H9 (cell line): ENCODE results near the gene ZG16. TPM values are rescaled to one million over a fixed set of nuclear protein-coding genes. Genes with fewer than 3 reads are reported as not detected.
"Not testable (repeated sequence)": the region's sequence is repeated elsewhere in the genome, so short reads cannot be mapped to it uniquely, and the experiment has no call there.

Source experiments
- DNase-seq: peaks from one replicate; pipeline ENCODE4 v3.0.0-alpha.2; 2017
- H2AFZ ChIP-seq: one replicate; pipeline ENCODE4 v1.6.1; 2013; ENCODE audit warnings: mild to moderate bottlenecking, low read length, control low read depth, moderate library complexity
- H2AK5ac ChIP-seq: 2 replicates; pipeline ENCODE4 v1.6.1; 2013; ENCODE audit warnings: low read length, control low read depth, mixed read lengths; ENCODE audit not compliant: insufficient read length
- H2BK120ac ChIP-seq: one replicate; pipeline ENCODE4 v1.6.1; 2013; ENCODE audit warnings: low read depth, mild to moderate bottlenecking, low read length, control low read depth, inconsistent platforms; ENCODE audit not compliant: poor library complexity, severe bottlenecking
- H2BK12ac ChIP-seq: 2 replicates; pipeline ENCODE4 v1.6.1; 2013; ENCODE audit warnings: low read length, control low read depth, mixed read lengths, low read depth; ENCODE audit not compliant: insufficient read length
- H2BK15ac ChIP-seq: 2 replicates; pipeline ENCODE4 v1.6.1; 2013; ENCODE audit warnings: low read depth, low read length, control low read depth
- H2BK20ac ChIP-seq: one replicate; pipeline ENCODE4 v1.6.1; 2013; ENCODE audit warnings: low read depth, mild to moderate bottlenecking, low read length, control low read depth, inconsistent platforms; ENCODE audit not compliant: poor library complexity, severe bottlenecking
- H2BK5ac ChIP-seq: 2 replicates; pipeline ENCODE4 v1.6.1; 2013; ENCODE audit warnings: low read length, control low read depth, mixed read lengths; ENCODE audit not compliant: insufficient read length
- H3K14ac ChIP-seq: 2 replicates; pipeline ENCODE4 v1.6.1; 2013; ENCODE audit warnings: low read length, control low read depth; ENCODE audit not compliant: insufficient read depth
- H3K18ac ChIP-seq: 2 replicates; pipeline ENCODE4 v1.6.1; 2013; ENCODE audit warnings: low read depth, mild to moderate bottlenecking, mixed read lengths, low read length, control low read depth; ENCODE audit not compliant: insufficient read length
- H3K23ac ChIP-seq: 2 replicates; pipeline ENCODE4 v1.6.1; 2013; ENCODE audit warnings: low read length, control low read depth, mixed read lengths, low read depth; ENCODE audit not compliant: insufficient read length
- H3K23me2 ChIP-seq: 2 replicates; pipeline ENCODE4 v1.6.1; 2013; ENCODE audit warnings: low read depth, mild to moderate bottlenecking, mixed read lengths, low read length, control low read depth; ENCODE audit not compliant: insufficient read length, poor library complexity, severe bottlenecking
- H3K27ac ChIP-seq: 2 replicates; pipeline ENCODE4 v1.5.1; 2013; ENCODE audit warnings: low read length, control low read depth, mixed read lengths, low read depth; ENCODE audit not compliant: insufficient read length
- H3K27me3 ChIP-seq: 2 replicates; pipeline ENCODE4 v1.6.1; 2013; ENCODE audit warnings: low read length, control low read depth, inconsistent platforms; ENCODE audit not compliant: insufficient read depth
- H3K4ac ChIP-seq: 2 replicates; pipeline ENCODE4 v1.6.1; 2013; ENCODE audit warnings: low read depth, mild to moderate bottlenecking, control low read depth, inconsistent platforms, low read length, moderate library complexity
- H3K4me1 ChIP-seq: 2 replicates; pipeline ENCODE4 v1.6.1; 2013; ENCODE audit warnings: low read length, control low read depth, inconsistent platforms; ENCODE audit not compliant: insufficient read depth
- H3K4me2 ChIP-seq: 2 replicates; pipeline ENCODE4 v1.6.1; 2013; ENCODE audit warnings: low read length, control low read depth, mixed read lengths; ENCODE audit not compliant: insufficient read length, insufficient read depth
- H3K56ac ChIP-seq: 2 replicates; pipeline ENCODE4 v1.6.1; 2013; ENCODE audit warnings: low read depth, mild to moderate bottlenecking, mixed read lengths, low read length, control low read depth; ENCODE audit not compliant: insufficient read length
- H3K79me1 ChIP-seq: 2 replicates; pipeline ENCODE4 v1.6.1; 2013; ENCODE audit warnings: low read depth, mild to moderate bottlenecking, moderate library complexity, low read length, control low read depth, inconsistent platforms; ENCODE audit not compliant: insufficient read depth, poor library complexity, severe bottlenecking
- H3K79me2 ChIP-seq: 2 replicates; pipeline ENCODE4 v1.6.1; 2013; ENCODE audit warnings: low read length, control low read depth, inconsistent platforms; ENCODE audit not compliant: insufficient read depth
- H3K9ac ChIP-seq: 2 replicates; pipeline ENCODE4 v1.6.1; 2013; ENCODE audit warnings: low read length, control low read depth, mixed read lengths; ENCODE audit not compliant: insufficient read length; ENCODE audit errors: extremely low read depth
- H3K9me3 ChIP-seq: one replicate; pipeline ENCODE4 v1.6.1; 2013; ENCODE audit warnings: low read depth, low read length, inconsistent platforms; ENCODE audit not compliant: control insufficient read depth
- H3T11ph ChIP-seq: one replicate; pipeline ENCODE4 v1.6.1; 2013; ENCODE audit warnings: mild to moderate bottlenecking, low read length, control low read depth, inconsistent platforms
- H4K20me1 ChIP-seq: one replicate; pipeline ENCODE4 v1.6.1; 2013; ENCODE audit not compliant: control insufficient read depth, insufficient read length, insufficient read depth
- H4K5ac ChIP-seq: 2 replicates; pipeline ENCODE4 v1.6.1; 2013; ENCODE audit warnings: low read depth, mild to moderate bottlenecking, mixed read lengths, low read length, control low read depth; ENCODE audit not compliant: insufficient read length
- H4K8ac ChIP-seq: replicated peaks from 2 replicates; pipeline ENCODE4 v1.6.1; 2013; ENCODE audit warnings: low read length, control low read depth, mixed read lengths, low read depth; ENCODE audit not compliant: insufficient read length
- H4K91ac ChIP-seq: 2 replicates; pipeline ENCODE4 v1.6.1; 2013; ENCODE audit warnings: low read depth, mild to moderate bottlenecking, moderate library complexity, mixed read lengths, low read length, control low read depth; ENCODE audit not compliant: insufficient read length
- H3K27ac Mint-ChIP-seq, 3 experiments: 2 replicates in 2 of 3; 3 replicates in 1 of 3; pipeline ENCODE4 v1.8.0; 2020 to 2021; ENCODE audit warnings: mixed read lengths in 3 of 3, mild to moderate bottlenecking in 1 of 3, moderate library complexity in 1 of 3
- H3K27me3 Mint-ChIP-seq: 2 replicates; pipeline ENCODE4 v1.8.0; 2021; ENCODE audit warnings: low read depth, mild to moderate bottlenecking, moderate library complexity, mixed read lengths
- H3K36me3 Mint-ChIP-seq, 3 experiments: 2 replicates in 2 of 3; 3 replicates in 1 of 3; pipeline ENCODE4 v1.8.0; 2020 to 2021; ENCODE audit warnings: low read depth in 3 of 3, mixed read lengths in 3 of 3; ENCODE audit not compliant: insufficient read depth in 1 of 3
- H3K4me1 Mint-ChIP-seq, 2 experiments: 2 replicates each; pipeline ENCODE4 v1.8.0; 2020; ENCODE audit warnings: mixed read lengths in 2 of 2
- H3K4me3 Mint-ChIP-seq, 2 experiments: 2 replicates in 1 of 2; 3 replicates in 1 of 2; pipeline ENCODE4 v1.8.0; 2020 to 2021; ENCODE audit warnings: mild to moderate bottlenecking in 2 of 2, mixed read lengths in 2 of 2, moderate library complexity in 1 of 2
- H3K9me3 Mint-ChIP-seq, 2 experiments: 2 replicates in 1 of 2; 3 replicates in 1 of 2; pipeline ENCODE4 v1.8.0; 2020; ENCODE audit warnings: mild to moderate bottlenecking in 2 of 2, mixed read lengths in 2 of 2, moderate library complexity in 1 of 2
- CTCF ChIP-seq: fragments of 200-600 bp; sonication (generic); conservative IDR thresholded peaks from 3 replicates; pipeline ENCODE4 v1.8.0; 2021; ENCODE audit warnings: antibody characterized with exemption, mild to moderate bottlenecking
- WGBS: extraction: QIAGEN DNeasy Blood & Tissue Kit; methylation state at CpG from one replicate; pipeline ENCODE4 v1.1.7; 2013; ENCODE audit warnings: missing lambda C conversion rate, low lambda C conversion rate, mixed read lengths; ENCODE audit not compliant: insufficient read length; ENCODE audit errors: extremely low coverage; 5-methylcytosine and 5-hydroxymethylcytosine counted together
- total RNA-seq: library from RNA; stranded (reverse); gene quantifications from 2 replicates; pipeline ENCODE4 v1.2.1, GENCODE V29; 2021

ZG16 gene
- total RNA-seq, 1 experiment from 2014 or later, result not detected

- H2BK120ac ChIP-seq, result no peak overlapping the region
- no peak overlapping the region for H3K4ac ChIP-seq
- Mint-ChIP-seq H3K27ac (peak overlapping the region in 1 of 3 experiments; percentile 42; a peak in 1 of 7 replicates), H3K9me3 (peaks cover 0 to 2% of the 10 kb centered on the region in 2 experiments; a peak in 3 of 5 replicates), H3K27me3 (peaks cover 33% of the 10 kb centered on the region), H3K4me3 (peak overlapping the region; percentile 42 to 43), H3K36me3 (peaks cover 0 to 1% (median 0%) of the 10 kb centered on the region in 3 experiments; a peak in 1 of 7 replicates), H3K4me1 (peaks cover 24 to 25% of the 10 kb centered on the region in 2 experiments)
- H3K18ac ChIP-seq, result no peak overlapping the region
- no CpG with 5 or more reads among the region's 38 CpGs for WGBS
- peak; percentile 95 for TF ChIP-seq CTCF
- no peak overlapping the region for H3K27ac ChIP-seq
- no peak overlapping the region for H3K56ac ChIP-seq
- H3K4me2 ChIP-seq, result peak overlapping the region; percentile 44
- no peaks in the 10 kb centered on the region for H4K20me1 ChIP-seq
- DNase-seq, result peak; percentile 92
- H4K91ac ChIP-seq, result no peak overlapping the region
- no peak overlapping the region for H2BK15ac ChIP-seq
- H2BK12ac ChIP-seq, result no peak overlapping the region
- no peaks in the 10 kb centered on the region for H3K79me2 ChIP-seq
- H4K5ac ChIP-seq, result no peak overlapping the region
- no peaks in the 10 kb centered on the region for H3K79me1 ChIP-seq
- H3K14ac ChIP-seq, result no peak overlapping the region
- H2BK5ac ChIP-seq, result no peak overlapping the region
- peaks cover 2% of the 10 kb centered on the region for H3K23me2 ChIP-seq
- H3K9ac ChIP-seq, result no peak overlapping the region
- H3K23ac ChIP-seq, result no peak overlapping the region
- H3T11ph ChIP-seq, result no peak overlapping the region
- no peak overlapping the region for H2AFZ ChIP-seq
- no peak overlapping the region for H2BK20ac ChIP-seq
- no peaks in the 10 kb centered on the region; the same call in 1 of the 2 replicates for H3K4me1 ChIP-seq
- H4K8ac ChIP-seq, result no peak overlapping the region
- no peaks in the 10 kb centered on the region for H3K9me3 ChIP-seq
- no peaks in the 10 kb centered on the region for H3K27me3 ChIP-seq
- no peak overlapping the region for H2AK5ac ChIP-seq
Observed at GRCh38 chr16:29784901-29785500, 6.9 kb downstream of the ZG16 start.

- not testable (repeated sequence) for H3K27ac ChIP-seq, H3K14ac ChIP-seq, H3K23ac ChIP-seq, H3T11ph ChIP-seq, H3K4me1 ChIP-seq, H3K27me3 ChIP-seq, H3K56ac ChIP-seq, H2BK15ac ChIP-seq, H2BK120ac ChIP-seq, H3K4ac ChIP-seq, H3K9me3 ChIP-seq, H2BK5ac ChIP-seq, H3K27ac Mint-ChIP-seq, H3K4me3 Mint-ChIP-seq, H3K4me2 ChIP-seq, H4K5ac ChIP-seq, H2AFZ ChIP-seq, H3K9me3 Mint-ChIP-seq, H3K79me1 ChIP-seq, H3K9ac ChIP-seq, H3K23me2 ChIP-seq, H2BK20ac ChIP-seq, H3K18ac ChIP-seq, DNase-seq, H2AK5ac ChIP-seq, H4K8ac ChIP-seq, H4K20me1 ChIP-seq, H2BK12ac ChIP-seq, H4K91ac ChIP-seq
- H3K79me2 ChIP-seq, result peaks cover 13% of the 10 kb centered on the region
- Mint-ChIP-seq H3K36me3 (peaks cover 4 to 11% (median 6%) of the 10 kb centered on the region in 3 experiments; a peak in 5 of 7 replicates), H3K4me1 (peaks cover 32 to 33% of the 10 kb centered on the region in 2 experiments), H3K27me3 (peaks cover 20% of the 10 kb centered on the region)
- no CpG with 5 or more reads among the region's 4 CpGs for WGBS
Observed at GRCh38 chr16:29787155-29787554, 9.1 kb downstream of the ZG16 start.
